Neural cell (in vitro differentiated cells): ENCODE results near the gene PRSS57. TPM values are rescaled to one million over a fixed set of nuclear protein-coding genes. Genes with fewer than 3 reads are reported as not detected.

Experiments
- H2AFZ ChIP-seq: fragments of 200-600, 300-800 bp; sonication (generic), shearing (Covaris generic); 2 replicates; pipeline ENCODE4 v1.6.0; 2014; ENCODE audit warnings: low read depth, mild to moderate bottlenecking, antibody characterized with exemption, low read length, moderate library complexity
- H3F3A ChIP-seq: fragments of 200-600 bp; shearing (Covaris generic); 2 replicates; pipeline ENCODE4 v1.6.1; 2016; ENCODE audit warnings: mild to moderate bottlenecking, moderate library complexity, mixed read lengths, antibody characterized with exemption, low read length; ENCODE audit not compliant: insufficient read depth, poor library complexity, severe bottlenecking
- H3K27ac ChIP-seq: fragments of 200-600, 300-800 bp; sonication (generic), shearing (Covaris generic); 2 replicates; pipeline ENCODE4 v1.5.1; 2014; ENCODE audit warnings: mild to moderate bottlenecking, low read length, moderate library complexity
- H3K27me3 ChIP-seq: fragments of 300-800, 200-600 bp; sonication (generic), shearing (Covaris generic); 2 replicates; pipeline ENCODE4 v1.6.0; 2014; ENCODE audit warnings: mild to moderate bottlenecking, low read depth, low read length, moderate library complexity; ENCODE audit not compliant: insufficient read depth
- H3K36me3 ChIP-seq: fragments of 300-800, 200-600 bp; sonication (generic), shearing (Covaris generic); 2 replicates; pipeline ENCODE4 v1.5.1; 2014; ENCODE audit warnings: mild to moderate bottlenecking, antibody characterized with exemption, low read length, moderate library complexity; ENCODE audit not compliant: insufficient read depth
- H3K4me2 ChIP-seq: fragments of 300-800, 200-600 bp; sonication (generic), shearing (Covaris generic); 2 replicates; pipeline ENCODE4 v1.6.0; 2014; ENCODE audit warnings: mild to moderate bottlenecking, low read length
- H3K4me3 ChIP-seq: fragments of 300-800, 200-600 bp; sonication (generic), shearing (Covaris generic); 2 replicates; pipeline ENCODE4 v1.5.1; 2014; ENCODE audit warnings: mild to moderate bottlenecking, low read length, moderate library complexity
- H3K79me2 ChIP-seq: fragments of 200-600 bp; shearing (Covaris generic); replicated peaks from 2 replicates; pipeline ENCODE4 v1.6.0; 2014; ENCODE audit warnings: mild to moderate bottlenecking, low read length, moderate library complexity; ENCODE audit not compliant: insufficient read depth
- H3K9ac ChIP-seq: fragments of 300-800, 200-600 bp; sonication (generic), shearing (Covaris generic); 2 replicates; pipeline ENCODE4 v1.6.1; 2016; ENCODE audit warnings: mild to moderate bottlenecking, low read length, mixed read lengths
- H3K9me2 ChIP-seq: fragments of 200-600 bp; shearing (Covaris generic); 2 replicates; pipeline ENCODE4 v1.6.1; 2016; ENCODE audit warnings: mild to moderate bottlenecking, low read length, mixed read lengths; ENCODE audit not compliant: insufficient read depth
- H3K9me3 ChIP-seq: fragments of 200-600, 300-800 bp; sonication (generic), shearing (Covaris generic); 2 replicates; pipeline ENCODE4 v1.6.1; 2016; ENCODE audit warnings: mild to moderate bottlenecking, mixed run types, low read length, moderate library complexity, mixed read lengths
- H4K20me1 ChIP-seq: fragments of 200-600 bp; shearing (Covaris generic); 2 replicates; pipeline ENCODE4 v1.6.1; 2016; ENCODE audit warnings: mild to moderate bottlenecking, mixed run types; ENCODE audit not compliant: insufficient read depth
- EP300 ChIP-seq: fragments of 450-650 bp; conservative IDR thresholded peaks from 2 replicates; pipeline ENCODE4 v1.6.1; 2014; ENCODE audit warnings: antibody characterized with exemption, mild to moderate bottlenecking, moderate library complexity; ENCODE audit not compliant: poor library complexity, severe bottlenecking
- EZH2 ChIP-seq: fragments of 200-600, 300-800 bp; shearing (Covaris generic), sonication (generic); IDR thresholded peaks from 2 replicates; pipeline ENCODE4 v1.6.1; 2014; ENCODE audit warnings: antibody characterized with exemption, low read length, borderline replicate concordance, mild to moderate bottlenecking; ENCODE audit not compliant: insufficient read depth, poor library complexity, severe bottlenecking
- MXI1 ChIP-seq: fragments of 450-650 bp; conservative IDR thresholded peaks from 2 replicates; pipeline ENCODE4 v1.6.1; 2014; ENCODE audit warnings: antibody characterized with exemption, mild to moderate bottlenecking; ENCODE audit not compliant: poor library complexity, severe bottlenecking
- POLR2AphosphoS5 ChIP-seq: IDR thresholded peaks from 2 replicates; pipeline ENCODE4 v1.6.1; 2012
- RAD21 ChIP-seq: fragments of 450-650 bp; conservative IDR thresholded peaks from 2 replicates; pipeline ENCODE4 v1.6.1; 2014; ENCODE audit warnings: antibody characterized with exemption, mild to moderate bottlenecking, moderate library complexity
- SMC3 ChIP-seq: fragments of 450-650 bp; conservative IDR thresholded peaks from 2 replicates; pipeline ENCODE4 v1.6.1; 2014; ENCODE audit warnings: antibody characterized with exemption, mild to moderate bottlenecking, moderate library complexity; ENCODE audit not compliant: poor library complexity
- TAF1 ChIP-seq: IDR thresholded peaks from 2 replicates; pipeline ENCODE4 v1.6.1; 2012; ENCODE audit warnings: low read depth
- polyA plus RNA-seq: library from polyadenylated mRNA; depleted of rRNA; stranded (reverse); fragments of >200 nt; gene quantifications from 2 replicates; pipeline ENCODE4 v1.2.3, GENCODE V29; 2014
- TF ChIP-seq, protein P1 (sequence below): fragments of 450-650 bp; IDR thresholded peaks from 2 replicates; pipeline ENCODE4 v1.5.1; 2014; ENCODE audit warnings: antibody characterized with exemption, mild to moderate bottlenecking, moderate library complexity; ENCODE audit not compliant: poor library complexity, severe bottlenecking
- TF ChIP-seq, protein P2 (sequence below): IDR thresholded peaks from 2 replicates; pipeline ENCODE4 v1.6.1; 2012; ENCODE audit warnings: borderline replicate concordance

PRSS57 gene
- polyA plus RNA-seq, 1 donor from 2014 or later = not detected

DNA sequence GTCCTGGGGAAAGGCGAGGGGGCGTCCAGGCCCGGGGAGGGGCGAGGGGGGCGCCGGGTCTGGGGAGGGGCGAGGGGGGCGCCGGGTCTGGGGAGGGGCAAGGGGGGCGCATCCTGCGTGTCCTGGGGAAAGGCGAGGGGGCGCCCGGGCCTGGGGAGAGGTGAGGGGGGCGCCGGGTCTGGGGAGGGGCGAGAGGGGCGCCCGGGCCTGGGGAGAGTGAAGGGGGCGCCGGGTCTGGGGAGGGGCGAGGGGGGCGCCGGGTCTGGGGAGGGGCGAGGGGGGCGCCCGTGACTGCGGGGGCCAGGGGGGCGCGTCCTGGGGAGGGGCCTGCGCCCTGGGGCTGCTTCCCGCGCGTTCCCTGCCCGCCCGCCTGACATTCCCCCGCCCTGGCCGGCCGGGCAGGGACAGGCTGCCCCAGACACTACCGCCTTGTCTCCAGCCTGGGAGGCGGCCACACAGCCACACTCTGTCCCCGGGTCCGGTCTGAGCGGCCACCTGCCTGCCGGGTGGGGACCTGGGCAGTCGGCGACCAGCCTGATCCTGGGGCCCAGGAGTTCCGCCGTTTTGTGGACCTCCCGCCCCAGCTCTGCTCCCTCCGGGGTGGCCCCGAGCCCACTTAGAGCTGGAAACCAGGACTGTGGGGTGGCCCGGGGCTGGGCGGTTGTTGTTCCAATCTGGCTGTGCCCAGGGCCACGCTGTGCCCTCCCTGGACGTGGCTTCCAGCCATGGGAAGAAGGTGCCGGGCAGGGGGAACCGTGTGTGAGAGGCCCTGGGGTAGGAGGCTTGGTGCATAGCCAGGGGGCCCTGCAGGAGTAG is 25.3 kb upstream of the PRSS57 start:
- peak overlapping the region; percentile 44 for H3K4me2 ChIP-seq
- H3K79me2 ChIP-seq = peaks cover 56% of the 10 kb centered on the region
- H3K9me3 ChIP-seq = no peaks in the 10 kb centered on the region
- no peaks in the 10 kb centered on the region for H3K36me3 ChIP-seq
- H3F3A ChIP-seq = no peaks in the 10 kb centered on the region
- peak overlapping the region; percentile 81 for H3K27ac ChIP-seq
- H3K4me3 ChIP-seq = peak overlapping the region; percentile 61
- peak overlapping the region; percentile 68 for H3K9ac ChIP-seq
- H4K20me1 ChIP-seq = no peaks in the 10 kb centered on the region
- TF ChIP-seq MXI1 = no peak
- TF ChIP-seq SMC3 = no peak
- no peak for TF ChIP-seq TAF1
- no peak for TF ChIP-seq POLR2AphosphoS5
- no peak for TF ChIP-seq EP300
- TF ChIP-seq, protein P1, sequence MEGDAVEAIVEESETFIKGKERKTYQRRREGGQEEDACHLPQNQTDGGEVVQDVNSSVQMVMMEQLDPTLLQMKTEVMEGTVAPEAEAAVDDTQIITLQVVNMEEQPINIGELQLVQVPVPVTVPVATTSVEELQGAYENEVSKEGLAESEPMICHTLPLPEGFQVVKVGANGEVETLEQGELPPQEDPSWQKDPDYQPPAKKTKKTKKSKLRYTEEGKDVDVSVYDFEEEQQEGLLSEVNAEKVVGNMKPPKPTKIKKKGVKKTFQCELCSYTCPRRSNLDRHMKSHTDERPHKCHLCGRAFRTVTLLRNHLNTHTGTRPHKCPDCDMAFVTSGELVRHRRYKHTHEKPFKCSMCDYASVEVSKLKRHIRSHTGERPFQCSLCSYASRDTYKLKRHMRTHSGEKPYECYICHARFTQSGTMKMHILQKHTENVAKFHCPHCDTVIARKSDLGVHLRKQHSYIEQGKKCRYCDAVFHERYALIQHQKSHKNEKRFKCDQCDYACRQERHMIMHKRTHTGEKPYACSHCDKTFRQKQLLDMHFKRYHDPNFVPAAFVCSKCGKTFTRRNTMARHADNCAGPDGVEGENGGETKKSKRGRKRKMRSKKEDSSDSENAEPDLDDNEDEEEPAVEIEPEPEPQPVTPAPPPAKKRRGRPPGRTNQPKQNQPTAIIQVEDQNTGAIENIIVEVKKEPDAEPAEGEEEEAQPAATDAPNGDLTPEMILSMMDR = no peak
- TF ChIP-seq, protein P2, sequence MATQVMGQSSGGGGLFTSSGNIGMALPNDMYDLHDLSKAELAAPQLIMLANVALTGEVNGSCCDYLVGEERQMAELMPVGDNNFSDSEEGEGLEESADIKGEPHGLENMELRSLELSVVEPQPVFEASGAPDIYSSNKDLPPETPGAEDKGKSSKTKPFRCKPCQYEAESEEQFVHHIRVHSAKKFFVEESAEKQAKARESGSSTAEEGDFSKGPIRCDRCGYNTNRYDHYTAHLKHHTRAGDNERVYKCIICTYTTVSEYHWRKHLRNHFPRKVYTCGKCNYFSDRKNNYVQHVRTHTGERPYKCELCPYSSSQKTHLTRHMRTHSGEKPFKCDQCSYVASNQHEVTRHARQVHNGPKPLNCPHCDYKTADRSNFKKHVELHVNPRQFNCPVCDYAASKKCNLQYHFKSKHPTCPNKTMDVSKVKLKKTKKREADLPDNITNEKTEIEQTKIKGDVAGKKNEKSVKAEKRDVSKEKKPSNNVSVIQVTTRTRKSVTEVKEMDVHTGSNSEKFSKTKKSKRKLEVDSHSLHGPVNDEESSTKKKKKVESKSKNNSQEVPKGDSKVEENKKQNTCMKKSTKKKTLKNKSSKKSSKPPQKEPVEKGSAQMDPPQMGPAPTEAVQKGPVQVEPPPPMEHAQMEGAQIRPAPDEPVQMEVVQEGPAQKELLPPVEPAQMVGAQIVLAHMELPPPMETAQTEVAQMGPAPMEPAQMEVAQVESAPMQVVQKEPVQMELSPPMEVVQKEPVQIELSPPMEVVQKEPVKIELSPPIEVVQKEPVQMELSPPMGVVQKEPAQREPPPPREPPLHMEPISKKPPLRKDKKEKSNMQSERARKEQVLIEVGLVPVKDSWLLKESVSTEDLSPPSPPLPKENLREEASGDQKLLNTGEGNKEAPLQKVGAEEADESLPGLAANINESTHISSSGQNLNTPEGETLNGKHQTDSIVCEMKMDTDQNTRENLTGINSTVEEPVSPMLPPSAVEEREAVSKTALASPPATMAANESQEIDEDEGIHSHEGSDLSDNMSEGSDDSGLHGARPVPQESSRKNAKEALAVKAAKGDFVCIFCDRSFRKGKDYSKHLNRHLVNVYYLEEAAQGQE = no peak
- no peak for TF ChIP-seq EZH2
- no peak for TF ChIP-seq RAD21
- H3K27me3 ChIP-seq = no peaks in the 10 kb centered on the region
- no peak overlapping the region for H2AFZ ChIP-seq
- no peaks in the 10 kb centered on the region for H3K9me2 ChIP-seq

DNA sequence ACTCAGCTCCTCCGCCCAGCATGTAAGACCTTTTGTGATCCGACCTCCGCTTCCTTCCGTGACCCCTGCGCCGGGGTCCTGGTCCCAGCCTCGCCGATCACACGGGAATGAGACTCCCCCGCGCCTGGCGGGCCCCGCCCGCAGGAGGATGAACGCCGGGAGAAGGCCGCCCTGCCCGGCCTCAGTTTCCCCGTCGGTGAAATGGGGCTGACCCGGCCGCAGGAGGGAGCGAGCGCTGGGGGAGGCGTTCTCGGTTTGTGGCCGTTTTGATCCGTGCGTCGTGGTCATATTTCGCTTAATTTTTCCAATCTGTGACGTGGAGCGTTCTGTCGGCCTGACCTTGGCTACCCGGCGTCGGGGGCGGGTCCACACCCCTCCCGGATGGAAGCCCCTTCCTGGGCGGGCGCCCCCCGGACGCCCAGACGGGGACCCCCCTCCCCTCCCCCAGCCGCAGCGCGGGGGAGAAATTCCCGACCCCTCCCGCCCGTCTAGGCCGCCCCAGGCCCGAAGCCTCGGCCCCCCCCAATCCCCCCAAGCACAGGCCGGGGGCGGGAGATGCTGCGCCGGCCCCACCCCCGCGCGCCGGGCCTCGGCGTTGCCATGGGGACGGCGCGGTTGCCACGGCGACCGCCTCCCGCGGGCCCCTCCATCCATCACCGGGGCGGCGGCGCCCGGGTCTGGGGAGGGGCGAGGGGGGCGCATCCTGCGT is 24.5 kb upstream of the PRSS57 start:
- H3K4me3 ChIP-seq = peak overlapping the region; percentile 47
- no peaks in the 10 kb centered on the region for H3K9me3 ChIP-seq
- peak overlapping the region; percentile 68 for H3K9ac ChIP-seq
- no peak overlapping the region for H3K4me2 ChIP-seq
- TF ChIP-seq EZH2 (no peak), EP300 (no peak), SMC3 (no peak), POLR2AphosphoS5 (no peak), TAF1 (no peak), MXI1 (no peak), RAD21 (no peak)
- TF ChIP-seq, protein P1 = no peak
- TF ChIP-seq, protein P2 = no peak
- peak overlapping the region; percentile 73 for H3K27ac ChIP-seq
- no peaks in the 10 kb centered on the region for H3K27me3 ChIP-seq
- no peaks in the 10 kb centered on the region for H3K9me2 ChIP-seq
- no peaks in the 10 kb centered on the region for H3F3A ChIP-seq
- no peaks in the 10 kb centered on the region for H3K36me3 ChIP-seq
- H2AFZ ChIP-seq = no peak overlapping the region
- peaks cover 64% of the 10 kb centered on the region for H3K79me2 ChIP-seq
- no peaks in the 10 kb centered on the region for H4K20me1 ChIP-seq
